Colon (tissue), 2 donors: Measurements from ENCODE around the gene ARID1B.

Experiments
- FAIRE-seq: peaks from 2 replicates; lab custom pipeline; 2012; peaks lifted over from hg19 to GRCh38; lab: Jason Lieb, UNC
- donor health status: control.
- donor health status: control.

The ARID1B gene

GRCh38 chr6:156826290-156826955, 49.2 kb downstream of the ARID1B start:
- no peak for FAIRE-seq

GRCh38 chr6:156827382-156827781, 50.2 kb downstream of the ARID1B start:
- FAIRE-seq = no peak

GRCh38 chr6:156828280-156828703, 51.1 kb downstream of the ARID1B start:
- no peak for FAIRE-seq

- no peak for FAIRE-seq
Measured at GRCh38 chr6:156830126-156830525, 52.9 kb downstream of the ARID1B start.

GRCh38 chr6:156832231-156832647, 55.1 kb downstream of the ARID1B start:
- no peak for FAIRE-seq

- no peak for FAIRE-seq
Measured at GRCh38 chr6:156832669-156833068, 55.5 kb downstream of the ARID1B start.

- FAIRE-seq = no peak
Measured at GRCh38 chr6:156833755-156834154, 56.6 kb downstream of the ARID1B start.

- no peak for FAIRE-seq
Measured at GRCh38 chr6:156839129-156839528, 62.0 kb downstream of the ARID1B start.

- FAIRE-seq = no peak
Measured at GRCh38 chr6:156839591-156840001, 62.4 kb downstream of the ARID1B start.

GRCh38 chr6:156840136-156840535, 63.0 kb downstream of the ARID1B start:
- no peak for FAIRE-seq

GRCh38 chr6:156840606-156841005, 63.4 kb downstream of the ARID1B start:
- FAIRE-seq = no peak

GRCh38 chr6:156841508-156841907, 64.3 kb downstream of the ARID1B start:
- no peak for FAIRE-seq

GRCh38 chr6:156842598-156843250, 65.5 kb downstream of the ARID1B start:
- FAIRE-seq = no peak

GRCh38 chr6:156844089-156844488, 66.9 kb downstream of the ARID1B start:
- no peak for FAIRE-seq

- FAIRE-seq = peak; percentile 36
Measured at GRCh38 chr6:156845454-156846155, 68.4 kb downstream of the ARID1B start.

GRCh38 chr6:156846845-156847599, 69.8 kb downstream of the ARID1B start:
- FAIRE-seq = no peak

GRCh38 chr6:156848123-156848522, 70.9 kb downstream of the ARID1B start:
- FAIRE-seq = no peak

- FAIRE-seq = no peak
Measured at GRCh38 chr6:156848533-156848932, 71.4 kb downstream of the ARID1B start.

- FAIRE-seq = no peak
Measured at GRCh38 chr6:156849806-156850205, 72.6 kb downstream of the ARID1B start.

- no peak for FAIRE-seq
Measured at GRCh38 chr6:156850353-156850752, 73.2 kb downstream of the ARID1B start.

- no peak for FAIRE-seq
Measured at GRCh38 chr6:156851454-156851921, 74.3 kb downstream of the ARID1B start.

- FAIRE-seq = no peak
Measured at GRCh38 chr6:156852147-156852857, 75.1 kb downstream of the ARID1B start.
